GM13976 (cell line): Measurements from ENCODE around the gene INKA2.

Experiments used
- DNase-seq: peaks from one replicate; pipeline ENCODE4 v3.0.0; 2012; ENCODE audit warnings: low spot score
- CTCF ChIP-seq: IDR thresholded peaks from 2 replicates; pipeline ENCODE4 v1.5.1; 2012; ENCODE audit warnings: borderline replicate concordance, mild to moderate bottlenecking; ENCODE audit not compliant: insufficient read depth; ENCODE audit errors: extremely low read depth, missing control alignments, control extremely low read depth
- in situ Hi-C: fragments of 300-500 bp; cut with MboI; formaldehyde crosslinking; loops from one replicate; pipeline ENCODE4 v1.12.0; 2022; ENCODE audit warnings: low sequenced_read_pairs, mixed read lengths, inconsistent platforms; ENCODE audit not compliant: unreplicated experiment

Gene INKA2

GRCh38 chr1:111709986-111710385, 29.2 kb downstream of the INKA2 start:
- no peak for DNase-seq
- no peak for TF ChIP-seq CTCF
- in situ Hi-C loops, result no loop called here

- DNase-seq, result no peak
- in situ Hi-C loops, result no loop called here
- no peak for TF ChIP-seq CTCF
These were observed 31.3 kb downstream of the INKA2 start for GRCh38 chr1:111707906-111708305.

- DNase-seq, result no peak
- TF ChIP-seq CTCF, result no peak
- in situ Hi-C loops, result no loop called here
These were observed 32.3 kb downstream of the INKA2 start for GRCh38 chr1:111706921-111707320.

- no peak for TF ChIP-seq CTCF
- in situ Hi-C loops, result no loop called here
- no peak for DNase-seq
These were observed 33.4 kb downstream of the INKA2 start for GRCh38 chr1:111705841-111706240.

- no peak for TF ChIP-seq CTCF
- DNase-seq, result no peak
- in situ Hi-C loops, result no loop called here
These were observed 34.4 kb downstream of the INKA2 start for GRCh38 chr1:111704776-111705175.

GRCh38 chr1:111704240-111704639, 35.0 kb downstream of the INKA2 start:
- TF ChIP-seq CTCF, result no peak
- in situ Hi-C loops, result no loop called here
- no peak for DNase-seq

- in situ Hi-C loops, result no loop called here
- DNase-seq, result no peak
- no peak for TF ChIP-seq CTCF
These were observed 36.6 kb downstream of the INKA2 start for GRCh38 chr1:111702504-111703050.
